ENCODE results near the gene NUP210. TPM values are rescaled to one million over a fixed set of nuclear protein-coding genes. Genes with fewer than 3 reads are reported as not detected.
A peak's percentile ranks its signal among the peaks of the same experiment; 100 is the strongest.

NUP210 gene
- total and polyA plus RNA-seq, 2 of the 13 experiments (the other 11 are each of a cell fraction or from before 2014, with no cell fraction given) = 31.6 to 35.2 TPM

DNA sequence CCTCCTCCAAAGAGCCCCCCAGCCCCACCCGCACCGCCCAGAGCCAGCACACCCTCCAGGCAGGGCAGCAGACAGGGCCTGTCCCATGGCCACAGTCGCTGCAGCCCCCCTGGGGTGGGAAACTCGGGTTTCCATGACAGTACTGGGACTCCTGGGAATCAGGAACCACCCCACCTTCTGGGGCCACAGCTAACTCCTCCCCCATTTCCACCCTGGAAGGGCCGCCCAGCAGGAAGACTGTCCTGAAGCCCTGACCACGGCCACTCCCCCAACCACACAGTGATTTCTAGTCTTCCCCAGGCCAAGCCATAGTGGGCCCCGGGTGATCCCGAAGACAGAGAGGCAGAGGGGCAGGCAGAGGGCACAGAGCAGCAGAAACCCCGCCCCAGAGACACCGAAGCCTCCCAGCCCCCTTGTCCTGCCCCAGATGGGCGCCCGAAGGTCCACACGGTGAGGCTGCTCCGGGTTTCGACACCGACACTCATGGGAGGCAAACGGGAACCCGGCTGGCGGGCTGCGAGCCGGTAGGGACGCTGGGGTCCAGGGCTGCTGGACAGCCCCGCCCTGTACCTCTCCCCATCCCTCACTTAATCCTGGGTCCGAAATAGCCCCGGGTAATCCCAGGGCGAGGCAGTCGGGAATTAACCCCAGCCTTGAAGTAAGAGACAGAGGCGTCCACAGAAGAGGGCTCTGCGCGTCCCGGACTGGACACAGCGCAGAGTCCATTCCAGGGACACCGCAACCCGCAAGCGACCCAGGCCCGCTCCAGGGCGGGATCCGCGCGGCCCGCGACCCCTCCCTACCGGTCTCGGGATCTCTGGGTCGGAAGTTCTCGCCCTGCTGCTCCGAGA, 138.4 kb downstream of the NUP210 start (continued):
- TF ChIP-seq, protein P1, sequence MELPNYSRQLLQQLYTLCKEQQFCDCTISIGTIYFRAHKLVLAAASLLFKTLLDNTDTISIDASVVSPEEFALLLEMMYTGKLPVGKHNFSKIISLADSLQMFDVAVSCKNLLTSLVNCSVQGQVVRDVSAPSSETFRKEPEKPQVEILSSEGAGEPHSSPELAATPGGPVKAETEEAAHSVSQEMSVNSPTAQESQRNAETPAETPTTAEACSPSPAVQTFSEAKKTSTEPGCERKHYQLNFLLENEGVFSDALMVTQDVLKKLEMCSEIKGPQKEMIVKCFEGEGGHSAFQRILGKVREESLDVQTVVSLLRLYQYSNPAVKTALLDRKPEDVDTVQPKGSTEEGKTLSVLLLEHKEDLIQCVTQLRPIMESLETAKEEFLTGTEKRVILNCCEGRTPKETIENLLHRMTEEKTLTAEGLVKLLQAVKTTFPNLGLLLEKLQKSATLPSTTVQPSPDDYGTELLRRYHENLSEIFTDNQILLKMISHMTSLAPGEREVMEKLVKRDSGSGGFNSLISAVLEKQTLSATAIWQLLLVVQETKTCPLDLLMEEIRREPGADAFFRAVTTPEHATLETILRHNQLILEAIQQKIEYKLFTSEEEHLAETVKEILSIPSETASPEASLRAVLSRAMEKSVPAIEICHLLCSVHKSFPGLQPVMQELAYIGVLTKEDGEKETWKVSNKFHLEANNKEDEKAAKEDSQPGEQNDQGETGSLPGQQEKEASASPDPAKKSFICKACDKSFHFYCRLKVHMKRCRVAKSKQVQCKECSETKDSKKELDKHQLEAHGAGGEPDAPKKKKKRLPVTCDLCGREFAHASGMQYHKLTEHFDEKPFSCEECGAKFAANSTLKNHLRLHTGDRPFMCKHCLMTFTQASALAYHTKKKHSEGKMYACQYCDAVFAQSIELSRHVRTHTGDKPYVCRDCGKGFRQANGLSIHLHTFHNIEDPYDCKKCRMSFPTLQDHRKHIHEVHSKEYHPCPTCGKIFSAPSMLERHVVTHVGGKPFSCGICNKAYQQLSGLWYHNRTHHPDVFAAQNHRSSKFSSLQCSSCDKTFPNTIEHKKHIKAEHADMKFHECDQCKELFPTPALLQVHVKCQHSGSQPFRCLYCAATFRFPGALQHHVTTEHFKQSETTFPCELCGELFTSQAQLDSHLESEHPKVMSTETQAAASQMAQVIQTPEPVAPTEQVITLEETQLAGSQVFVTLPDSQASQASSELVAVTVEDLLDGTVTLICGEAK (IDR thresholded peaks at IDR 0.05) = no peak
- TF ChIP-seq, protein P1 (CRISPR knock-in tag; IDR thresholded peaks at IDR 0.05) = no peak
- TF ChIP-seq KDM3A (CRISPR knock-in tag; IDR thresholded peaks at IDR 0.05; ENCODE audit: low read depth) (0 out of 2 replicates have a peak, but pooled peaks have one; percentile 50), MXI1 (IDR thresholded peaks at IDR 0.05; ENCODE audit: borderline replicate concordance, low read depth, low read length) (no peak), ZBTB38 (CRISPR knock-in tag; IDR thresholded peaks at IDR 0.05) (no peak), IRF2 (CRISPR knock-in tag; IDR thresholded peaks at IDR 0.05) (no peak), KDM5A (IDR thresholded peaks at IDR 0.05; ENCODE audit: borderline replicate concordance, low read length) (no peak), ZNF350 (CRISPR knock-in tag; IDR thresholded peaks at IDR 0.05; ENCODE audit: borderline replicate concordance, low read depth) (0 out of 2 replicates have a peak, but pooled peaks have one; percentile 19), ZNF83 (CRISPR knock-in tag; IDR thresholded peaks at IDR 0.05; ENCODE audit: borderline replicate concordance) (no peak)
- TF ChIP-seq, protein P2, sequence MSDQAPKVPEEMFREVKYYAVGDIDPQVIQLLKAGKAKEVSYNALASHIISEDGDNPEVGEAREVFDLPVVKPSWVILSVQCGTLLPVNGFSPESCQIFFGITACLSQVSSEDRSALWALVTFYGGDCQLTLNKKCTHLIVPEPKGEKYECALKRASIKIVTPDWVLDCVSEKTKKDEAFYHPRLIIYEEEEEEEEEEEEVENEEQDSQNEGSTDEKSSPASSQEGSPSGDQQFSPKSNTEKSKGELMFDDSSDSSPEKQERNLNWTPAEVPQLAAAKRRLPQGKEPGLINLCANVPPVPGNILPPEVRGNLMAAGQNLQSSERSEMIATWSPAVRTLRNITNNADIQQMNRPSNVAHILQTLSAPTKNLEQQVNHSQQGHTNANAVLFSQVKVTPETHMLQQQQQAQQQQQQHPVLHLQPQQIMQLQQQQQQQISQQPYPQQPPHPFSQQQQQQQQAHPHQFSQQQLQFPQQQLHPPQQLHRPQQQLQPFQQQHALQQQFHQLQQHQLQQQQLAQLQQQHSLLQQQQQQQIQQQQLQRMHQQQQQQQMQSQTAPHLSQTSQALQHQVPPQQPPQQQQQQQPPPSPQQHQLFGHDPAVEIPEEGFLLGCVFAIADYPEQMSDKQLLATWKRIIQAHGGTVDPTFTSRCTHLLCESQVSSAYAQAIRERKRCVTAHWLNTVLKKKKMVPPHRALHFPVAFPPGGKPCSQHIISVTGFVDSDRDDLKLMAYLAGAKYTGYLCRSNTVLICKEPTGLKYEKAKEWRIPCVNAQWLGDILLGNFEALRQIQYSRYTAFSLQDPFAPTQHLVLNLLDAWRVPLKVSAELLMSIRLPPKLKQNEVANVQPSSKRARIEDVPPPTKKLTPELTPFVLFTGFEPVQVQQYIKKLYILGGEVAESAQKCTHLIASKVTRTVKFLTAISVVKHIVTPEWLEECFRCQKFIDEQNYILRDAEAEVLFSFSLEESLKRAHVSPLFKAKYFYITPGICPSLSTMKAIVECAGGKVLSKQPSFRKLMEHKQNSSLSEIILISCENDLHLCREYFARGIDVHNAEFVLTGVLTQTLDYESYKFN (CRISPR knock-in tag; conservative IDR thresholded peaks at IDR 0.05) = no peak; the same call in 1 of the 2 replicates
- TF ChIP-seq, protein P3, sequence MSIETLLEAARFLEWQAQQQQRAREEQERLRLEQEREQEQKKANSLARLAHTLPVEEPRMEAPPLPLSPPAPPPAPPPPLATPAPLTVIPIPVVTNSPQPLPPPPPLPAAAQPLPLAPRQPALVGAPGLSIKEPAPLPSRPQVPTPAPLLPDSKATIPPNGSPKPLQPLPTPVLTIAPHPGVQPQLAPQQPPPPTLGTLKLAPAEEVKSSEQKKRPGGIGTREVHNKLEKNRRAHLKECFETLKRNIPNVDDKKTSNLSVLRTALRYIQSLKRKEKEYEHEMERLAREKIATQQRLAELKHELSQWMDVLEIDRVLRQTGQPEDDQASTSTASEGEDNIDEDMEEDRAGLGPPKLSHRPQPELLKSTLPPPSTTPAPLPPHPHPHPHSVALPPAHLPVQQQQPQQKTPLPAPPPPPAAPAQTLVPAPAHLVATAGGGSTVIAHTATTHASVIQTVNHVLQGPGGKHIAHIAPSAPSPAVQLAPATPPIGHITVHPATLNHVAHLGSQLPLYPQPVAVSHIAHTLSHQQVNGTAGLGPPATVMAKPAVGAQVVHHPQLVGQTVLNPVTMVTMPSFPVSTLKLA (IDR thresholded peaks at IDR 0.05) = no peak

All from HepG2 (cell line).